Peyer's patch (tissue), 4 donors: Measurements from ENCODE around the gene MGST1. TPM values are rescaled to one million over a fixed set of nuclear protein-coding genes. Genes with fewer than 3 reads are reported as not detected.
"Not testable (repeated sequence)": the region's sequence is repeated elsewhere in the genome, so short reads cannot be mapped to it uniquely, and the experiment has no call there.

Experiments used
- DNase-seq, 3 donors: peaks; one replicate each; pipeline ENCODE4 v3.0.0-alpha.2; 2017 to 2019
- H3K27ac ChIP-seq, 4 donors: fragments of 200-600 bp; sonication (generic); one replicate each; pipeline ENCODE4 v1.5.1; 2016 to 2019
- H3K27me3 ChIP-seq, 2 donors: fragments of 200-600 bp; sonication (generic); one replicate each; pipeline ENCODE4 v1.5.1; 2019
- H3K36me3 ChIP-seq, 3 donors: fragments of 200-600 bp; sonication (generic); one replicate each; pipeline ENCODE4 v1.5.1; 2016 to 2019
- H3K4me1 ChIP-seq, 4 donors: fragments of 200-600 bp; sonication (generic); one replicate each; pipeline ENCODE4 v1.5.1; 2016 to 2019
- H3K4me3 ChIP-seq, 4 donors: fragments of 200-600 bp; sonication (generic); 1 replicate in 3 of 4; 2 replicates in 1 of 4; pipeline ENCODE4 v1.5.1; 2016 to 2019; ENCODE audit warnings: mild to moderate bottlenecking in 1 of 4
- H3K9me3 ChIP-seq, 4 donors: fragments of 200-600 bp; sonication (generic); one replicate each; pipeline ENCODE4 v1.5.1; 2016 to 2019; ENCODE audit warnings: mild to moderate bottlenecking in 1 of 4
- POLR2A ChIP-seq, 2 donors: fragments of 450-650 bp; IDR thresholded peaks; one replicate each; pipeline ENCODE4 v1.5.1; 2017; ENCODE audit warnings: antibody characterized with exemption in 2 of 2, mild to moderate bottlenecking in 2 of 2, moderate library complexity in 2 of 2
- total RNA-seq, 4 donors: library from RNA; depleted of rRNA; stranded (reverse); fragments of >200 nt; gene quantifications; one replicate each; pipeline ENCODE4 v1.1.0, GENCODE V29; 2016
- TF ChIP-seq, protein P1 (sequence below), 6 experiments: fragments of 450-650 bp in 4 of 6; fragments of 200-600 bp in 2 of 6; sonication (generic) in 1 of 6; IDR thresholded peaks; one replicate each; pipeline ENCODE4 v1.5.1; 2017 to 2019; ENCODE audit warnings: antibody characterized with exemption in 6 of 6, mild to moderate bottlenecking in 3 of 6, moderate library complexity in 1 of 6

The MGST1 gene
- total RNA-seq, 4 donors from 2014 or later = 55.3 to 197 (median 125) TPM

GRCh38 chr12:16389594-16389993, 42.1 kb downstream of the MGST1 start:
- H3K27me3 ChIP-seq = no peaks in the 10 kb centered on the region
- no peak for DNase-seq
- no peaks in the 10 kb centered on the region for H3K9me3 ChIP-seq
- TF ChIP-seq, protein P1, sequence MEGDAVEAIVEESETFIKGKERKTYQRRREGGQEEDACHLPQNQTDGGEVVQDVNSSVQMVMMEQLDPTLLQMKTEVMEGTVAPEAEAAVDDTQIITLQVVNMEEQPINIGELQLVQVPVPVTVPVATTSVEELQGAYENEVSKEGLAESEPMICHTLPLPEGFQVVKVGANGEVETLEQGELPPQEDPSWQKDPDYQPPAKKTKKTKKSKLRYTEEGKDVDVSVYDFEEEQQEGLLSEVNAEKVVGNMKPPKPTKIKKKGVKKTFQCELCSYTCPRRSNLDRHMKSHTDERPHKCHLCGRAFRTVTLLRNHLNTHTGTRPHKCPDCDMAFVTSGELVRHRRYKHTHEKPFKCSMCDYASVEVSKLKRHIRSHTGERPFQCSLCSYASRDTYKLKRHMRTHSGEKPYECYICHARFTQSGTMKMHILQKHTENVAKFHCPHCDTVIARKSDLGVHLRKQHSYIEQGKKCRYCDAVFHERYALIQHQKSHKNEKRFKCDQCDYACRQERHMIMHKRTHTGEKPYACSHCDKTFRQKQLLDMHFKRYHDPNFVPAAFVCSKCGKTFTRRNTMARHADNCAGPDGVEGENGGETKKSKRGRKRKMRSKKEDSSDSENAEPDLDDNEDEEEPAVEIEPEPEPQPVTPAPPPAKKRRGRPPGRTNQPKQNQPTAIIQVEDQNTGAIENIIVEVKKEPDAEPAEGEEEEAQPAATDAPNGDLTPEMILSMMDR (IDR thresholded peaks at IDR 0.05) = no peak
- TF ChIP-seq POLR2A (IDR thresholded peaks at IDR 0.05) = no peak
- no peaks in the 10 kb centered on the region for H3K4me1 ChIP-seq
- H3K27ac ChIP-seq = no peak overlapping the region
- no peaks in the 10 kb centered on the region for H3K36me3 ChIP-seq
- no peak overlapping the region for H3K4me3 ChIP-seq

DNA sequence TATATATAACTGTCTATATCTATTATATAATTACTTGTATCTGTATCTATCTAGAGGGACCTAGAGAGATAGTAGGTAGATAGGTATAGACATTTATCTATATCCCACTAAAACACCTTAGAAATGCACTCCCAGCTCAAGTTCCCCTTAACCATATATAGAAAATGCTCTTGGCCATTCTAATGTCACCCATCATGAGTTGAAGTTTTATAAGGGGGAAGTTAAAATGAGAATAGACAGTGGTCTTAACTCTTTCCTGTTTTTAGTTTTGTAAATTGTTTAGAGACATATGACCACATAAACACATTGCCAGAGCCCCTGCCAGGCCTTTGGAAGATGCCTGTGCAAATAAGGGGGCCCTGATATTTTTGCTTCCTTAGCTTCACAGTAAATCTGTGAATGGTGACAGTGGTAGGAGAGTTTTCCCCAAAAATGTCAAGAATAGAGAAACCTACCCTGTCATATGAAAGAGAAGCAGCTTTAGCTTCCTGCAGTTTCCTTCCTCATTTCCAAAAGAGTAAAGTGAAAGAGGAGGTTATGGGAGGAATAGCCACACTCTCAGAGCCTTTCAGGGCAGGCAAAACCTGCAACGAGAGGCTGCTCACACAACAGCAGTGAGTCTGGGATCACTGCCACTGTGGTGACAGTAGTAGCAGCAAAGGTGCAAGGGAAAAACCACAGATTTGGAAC, 45.5 kb downstream of the MGST1 start:
- Histone ChIP-seq H3K27ac (no peak overlapping the region), H3K27me3 (no peaks in the 10 kb centered on the region), H3K9me3 (no peaks in the 10 kb centered on the region), H3K4me1 (no peaks in the 10 kb centered on the region), H3K4me3 (no peak overlapping the region), H3K36me3 (no peaks in the 10 kb centered on the region)
- no peak for DNase-seq
- TF ChIP-seq, protein P1 (IDR thresholded peaks at IDR 0.05) = no peak
- TF ChIP-seq POLR2A (IDR thresholded peaks at IDR 0.05) = no peak

GRCh38 chr12:16399101-16399500, 51.7 kb downstream of the MGST1 start:
- Histone ChIP-seq H3K4me1 (no peaks in the 10 kb centered on the region), H3K9me3 (no peaks in the 10 kb centered on the region), H3K4me3 (no peak overlapping the region), H3K27ac (no peak overlapping the region), H3K27me3 (no peaks in the 10 kb centered on the region), H3K36me3 (no peaks in the 10 kb centered on the region)
- TF ChIP-seq, protein P1 (IDR thresholded peaks at IDR 0.05) = no peak
- TF ChIP-seq POLR2A (IDR thresholded peaks at IDR 0.05) = no peak
- DNase-seq = no peak

DNA sequence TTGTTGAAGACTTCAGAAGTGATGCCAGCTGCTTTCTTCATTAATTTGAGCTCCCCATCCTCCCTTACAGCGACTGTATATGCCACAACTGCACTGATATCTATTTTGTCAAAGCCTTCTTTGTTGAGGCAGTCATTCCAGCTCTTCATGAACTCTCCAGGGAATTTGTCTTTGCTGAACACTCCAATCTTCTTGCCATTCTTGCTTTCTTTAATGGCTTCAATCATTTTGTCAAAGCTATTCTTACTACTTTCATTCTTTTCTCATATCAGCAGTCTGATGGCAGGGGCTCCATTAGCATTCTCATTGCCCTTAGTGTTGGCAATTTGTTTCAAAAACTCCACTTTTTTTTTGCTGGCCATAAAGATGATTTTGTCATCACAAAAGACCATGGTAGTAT, 54.4 kb downstream of the MGST1 start:
- H3K9me3 ChIP-seq, H3K4me1 ChIP-seq, H3K27ac ChIP-seq, H3K4me3 ChIP-seq, H3K36me3 ChIP-seq, DNase-seq, H3K27me3 ChIP-seq: not testable (repeated sequence)

DNA sequence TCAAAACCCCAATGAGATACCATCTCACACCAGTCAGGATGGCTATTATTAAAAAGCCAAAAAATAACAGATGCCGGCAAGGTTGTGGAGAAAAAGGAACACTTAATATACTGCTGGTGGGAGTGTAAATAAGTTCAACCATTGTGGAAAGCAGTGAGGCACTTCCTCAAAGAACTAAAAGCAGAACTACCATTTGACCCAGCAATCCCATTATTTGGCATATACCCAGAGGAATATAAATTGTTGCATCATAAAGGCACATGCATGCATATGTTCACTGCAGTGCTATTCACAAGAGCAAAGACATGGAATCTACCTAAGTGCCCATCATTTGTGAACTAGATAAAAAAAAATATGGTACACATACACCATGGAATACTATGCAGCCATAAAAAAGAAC, 59.9 kb downstream of the MGST1 start:
- H3K27me3 ChIP-seq = no peaks in the 10 kb centered on the region
- no peaks in the 10 kb centered on the region for H3K36me3 ChIP-seq
- H3K4me1 ChIP-seq = no peaks in the 10 kb centered on the region
- no peaks in the 10 kb centered on the region for H3K9me3 ChIP-seq
- DNase-seq = no peak
- no peak for TF ChIP-seq POLR2A (IDR thresholded peaks at IDR 0.05)
- TF ChIP-seq, protein P1 (IDR thresholded peaks at IDR 0.05) = no peak
- no peak overlapping the region for H3K4me3 ChIP-seq
- H3K27ac ChIP-seq = no peak overlapping the region

Other genes starting within 250 kb of the MGST1 start
- gene SLC15A5, start 70.0 kb upstream of the MGST1 start, total RNA-seq = not detected